ENCODE measurements around the gene G6PC1.
"Not testable (repeated sequence)": the region's sequence is repeated elsewhere in the genome, so short reads cannot be mapped to it uniquely, and the experiment has no call there.

G6PC1 gene

DNA sequence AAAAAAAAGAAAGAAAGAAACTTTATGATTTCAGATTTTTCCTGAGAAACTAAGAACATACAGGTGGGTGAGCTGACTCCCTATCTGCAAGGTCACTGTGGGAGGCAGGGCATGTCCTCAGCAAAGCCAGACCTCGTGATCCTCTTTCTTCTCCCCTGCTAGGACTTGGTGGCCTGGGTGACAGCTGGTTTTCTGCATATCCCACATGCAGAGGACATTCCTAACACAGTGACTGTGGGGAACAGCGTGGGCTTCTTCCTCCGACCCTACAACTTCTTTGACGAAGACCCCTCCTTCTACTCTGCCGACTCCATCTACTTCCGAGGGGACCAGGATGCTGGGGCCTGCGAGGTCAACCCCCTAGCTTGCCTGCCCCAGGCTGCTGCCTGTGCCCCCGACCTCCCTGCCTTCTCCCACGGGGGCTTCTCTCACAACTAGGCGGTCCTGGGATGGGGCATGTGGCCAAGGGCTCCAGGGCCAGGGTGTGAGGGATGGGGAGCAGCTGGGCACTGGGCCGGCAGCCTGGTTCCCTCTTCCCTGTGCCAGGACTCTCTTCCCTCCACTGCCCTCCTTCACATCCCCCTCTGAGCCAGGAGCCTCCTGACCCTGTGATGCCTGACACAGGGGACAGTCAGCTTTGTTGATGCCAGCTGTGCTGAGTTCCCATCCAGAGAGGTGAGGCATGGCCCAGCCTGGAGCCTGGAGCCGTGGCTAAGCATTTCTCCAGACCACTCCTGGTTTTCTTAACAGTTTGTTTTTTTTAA, 26.5 kb upstream of the G6PC1 start:
- not testable (repeated sequence) for DNase-seq (ENCODE audit: low read depth)

DNA sequence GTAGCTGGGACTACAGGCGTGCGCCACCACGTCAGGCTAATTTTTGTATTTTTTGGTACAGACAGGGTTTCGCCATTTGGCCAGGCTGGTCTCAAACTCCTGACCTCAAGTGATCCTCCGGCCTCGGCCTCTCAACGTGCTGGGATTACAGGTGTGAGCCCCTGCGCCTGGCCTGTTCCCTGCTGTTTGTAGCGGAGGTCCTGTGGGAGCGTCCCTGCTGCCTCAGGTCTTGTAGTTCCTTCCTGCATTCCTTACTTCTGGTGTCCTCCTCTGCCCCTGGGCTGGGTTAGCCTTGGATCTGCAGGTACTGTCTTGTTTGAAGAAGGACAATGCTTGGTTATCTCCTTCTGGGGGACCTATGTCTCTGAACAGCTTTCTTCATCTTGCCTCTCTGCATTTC, 23.6 kb upstream of the G6PC1 start:
- DNase-seq (ENCODE audit: low read depth), result no peak

- DNase-seq (ENCODE audit: low read depth), result no peak
Measured at GRCh38 chr17:42878123-42878880, 22.3 kb upstream of the G6PC1 start.

- DNase-seq (ENCODE audit: low read depth), result no peak
Measured at GRCh38 chr17:42878924-42879595, 21.5 kb upstream of the G6PC1 start.

GRCh38 chr17:42879596-42879985, 21.0 kb upstream of the G6PC1 start:
- no peak for DNase-seq (ENCODE audit: low read depth)

GRCh38 chr17:42880776-42881310, 19.8 kb upstream of the G6PC1 start:
- no peak for DNase-seq (ENCODE audit: low read depth)

GRCh38 chr17:42881706-42882105, 18.9 kb upstream of the G6PC1 start:
- not testable (repeated sequence) for DNase-seq (ENCODE audit: low read depth)

GRCh38 chr17:42882166-42882565, 18.4 kb upstream of the G6PC1 start:
- no peak for DNase-seq (ENCODE audit: low read depth)

DNA sequence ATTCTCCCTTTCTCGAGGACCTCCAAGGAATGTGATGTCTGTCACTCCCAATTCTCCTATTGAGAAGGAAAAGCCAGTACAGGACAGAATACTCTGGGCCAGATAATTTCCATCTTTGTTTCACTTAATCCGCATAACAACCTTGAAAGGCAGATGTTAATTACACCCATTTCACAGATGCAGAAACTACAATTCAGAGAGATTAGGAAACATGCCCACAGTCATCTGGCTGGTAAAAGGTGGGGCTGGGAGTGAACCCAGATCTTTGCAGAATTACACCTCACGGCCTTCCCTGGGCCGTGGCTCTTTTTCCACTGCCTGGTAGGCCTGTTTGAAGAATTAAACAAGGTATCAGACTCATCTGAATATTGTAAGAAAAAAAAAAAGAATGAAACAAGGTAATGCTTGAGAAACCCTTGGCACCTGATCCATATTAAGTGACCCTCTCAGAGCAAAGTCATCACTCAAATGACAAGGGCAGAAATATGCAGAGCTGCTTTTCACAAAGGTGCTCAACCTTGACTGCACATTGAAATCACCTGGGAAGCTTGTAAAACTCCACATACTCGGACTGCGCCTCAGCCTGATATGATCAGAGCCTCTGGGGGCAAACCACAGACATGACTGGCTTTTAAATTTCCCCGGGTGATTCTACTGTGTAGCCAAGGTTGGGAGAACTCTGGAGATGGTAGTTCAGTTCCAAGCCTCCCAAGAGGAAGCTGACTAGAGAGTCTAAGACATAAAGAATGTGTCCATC, 16.6 kb upstream of the G6PC1 start:
- no peak for DNase-seq (ENCODE audit: low read depth)

GRCh38 chr17:42885806-42886205, 14.8 kb upstream of the G6PC1 start:
- not testable (repeated sequence) for DNase-seq (ENCODE audit: low read depth)

- no peak for DNase-seq (ENCODE audit: low read depth)
Measured at GRCh38 chr17:42886283-42887176, 14.1 kb upstream of the G6PC1 start.

- DNase-seq (ENCODE audit: low read depth), result no peak
Measured at GRCh38 chr17:42889809-42890208, 10.8 kb upstream of the G6PC1 start.

DNA sequence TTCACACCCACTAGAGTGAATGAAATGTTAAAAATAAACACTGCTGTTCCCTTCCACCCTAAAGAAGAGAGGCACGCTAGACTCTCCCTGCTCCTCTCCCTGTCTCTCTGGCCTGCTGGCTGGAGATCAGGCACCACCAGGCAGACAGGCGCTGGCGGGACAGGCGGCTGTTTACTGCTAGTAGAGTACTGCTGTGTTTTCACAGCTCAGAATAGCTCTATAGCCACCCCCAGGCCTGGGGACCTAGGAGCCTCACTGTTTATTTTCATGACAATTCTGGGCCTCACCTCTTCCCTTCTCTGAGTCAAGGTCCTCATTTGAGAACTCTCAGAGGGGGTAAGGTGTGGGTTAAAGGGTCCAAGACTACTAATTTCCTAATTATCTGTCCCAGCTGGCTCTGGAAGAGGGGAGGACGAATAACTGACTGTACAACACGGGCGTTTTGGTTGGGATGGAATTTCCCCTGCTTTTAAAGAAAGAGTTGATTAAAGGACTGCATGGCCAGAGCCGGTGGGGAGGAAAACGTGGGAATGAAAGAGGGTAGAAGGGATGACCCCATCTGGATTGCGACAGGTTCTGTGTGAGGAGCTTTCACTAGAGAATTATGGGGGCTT, 9.0 kb upstream of the G6PC1 start:
- no peak for DNase-seq (ENCODE audit: low read depth)

DNA sequence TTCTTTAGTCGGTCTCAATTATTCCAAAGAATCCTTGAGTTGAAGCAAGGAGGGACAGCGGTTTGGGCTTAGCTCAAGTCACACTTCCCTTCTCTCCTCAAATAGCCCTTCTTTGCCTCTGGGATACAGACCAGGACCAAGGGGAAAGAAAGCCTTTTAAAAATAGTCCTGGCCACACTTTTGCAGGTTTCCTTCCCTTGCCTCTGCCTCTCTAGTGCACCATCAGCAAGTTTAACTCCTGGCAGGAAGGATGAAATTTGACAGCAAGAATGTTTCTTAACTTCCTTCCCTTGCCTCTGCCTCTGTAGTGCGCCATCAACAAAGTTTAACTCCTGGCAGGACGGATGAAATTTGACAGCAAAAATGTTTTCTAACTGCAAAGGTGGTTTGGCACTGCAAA, 7.2 kb upstream of the G6PC1 start:
- DNase-seq (ENCODE audit: low read depth), result no peak

DNA sequence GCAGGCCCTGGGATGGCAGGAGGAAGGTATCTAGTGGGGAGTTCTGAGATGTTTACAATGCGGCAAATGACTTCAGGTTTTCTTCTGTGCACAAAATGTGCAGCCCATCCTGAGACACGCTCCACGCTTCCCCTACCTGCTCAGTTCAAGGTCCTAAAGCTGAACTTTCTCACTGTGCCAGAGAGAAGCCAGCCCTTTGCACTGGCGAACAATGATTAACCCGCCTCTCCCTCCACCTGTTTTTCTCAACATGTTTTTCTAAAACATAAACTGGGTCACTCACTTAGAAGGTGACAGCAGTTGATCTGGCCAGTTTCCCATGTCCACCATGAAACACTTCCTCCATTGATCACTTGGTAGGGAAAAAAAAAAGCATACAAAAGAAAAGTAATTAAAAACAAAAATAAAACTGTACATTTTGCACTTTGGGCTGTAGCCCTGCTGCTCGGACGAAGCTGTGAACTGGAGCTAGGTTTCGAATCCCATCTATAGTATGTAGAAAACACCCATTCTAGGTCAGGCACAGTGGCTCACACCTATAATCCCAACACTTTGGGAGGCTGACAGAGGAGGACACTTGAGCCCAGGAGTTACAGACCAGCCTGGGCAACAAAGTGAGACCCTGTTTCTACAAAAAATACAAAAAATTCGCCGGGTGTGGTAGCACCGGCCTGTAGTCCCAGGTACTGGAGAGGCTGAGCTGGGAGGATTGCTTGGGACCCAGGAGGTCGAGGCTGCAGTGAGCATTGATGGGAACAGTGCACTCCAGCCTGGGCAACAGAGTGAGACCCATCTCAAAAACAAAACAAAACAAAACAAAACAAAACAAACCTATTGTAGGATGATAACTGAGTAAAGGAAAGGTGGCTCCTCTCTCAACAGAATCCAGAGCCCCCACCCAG, 6.1 kb upstream of the G6PC1 start:
- DNase-seq (ENCODE audit: low read depth), result no peak

DNA sequence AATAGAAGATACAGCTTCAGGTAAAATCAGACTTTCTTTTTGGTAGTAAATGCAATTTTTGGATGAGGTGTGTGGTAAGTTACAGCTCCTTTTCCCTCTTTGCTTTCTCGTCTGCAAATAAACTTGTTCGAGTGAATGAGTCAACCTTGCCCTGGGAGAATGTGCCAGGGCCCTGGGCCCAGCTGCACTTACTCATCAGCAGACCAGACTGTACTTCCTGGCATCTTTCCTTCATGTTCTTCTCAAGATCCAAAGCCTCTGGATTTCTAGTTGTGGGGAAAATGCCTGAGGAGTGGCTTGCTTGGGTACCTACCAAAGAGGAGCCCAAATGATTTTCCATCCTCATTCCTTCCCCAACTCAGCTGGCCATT, 5.4 kb upstream of the G6PC1 start:
- no peak for DNase-seq (ENCODE audit: low read depth)

GRCh38 chr17:42898147-42898811, 2.3 kb upstream of the G6PC1 start:
- no peak for DNase-seq (ENCODE audit: low read depth)

DNA sequence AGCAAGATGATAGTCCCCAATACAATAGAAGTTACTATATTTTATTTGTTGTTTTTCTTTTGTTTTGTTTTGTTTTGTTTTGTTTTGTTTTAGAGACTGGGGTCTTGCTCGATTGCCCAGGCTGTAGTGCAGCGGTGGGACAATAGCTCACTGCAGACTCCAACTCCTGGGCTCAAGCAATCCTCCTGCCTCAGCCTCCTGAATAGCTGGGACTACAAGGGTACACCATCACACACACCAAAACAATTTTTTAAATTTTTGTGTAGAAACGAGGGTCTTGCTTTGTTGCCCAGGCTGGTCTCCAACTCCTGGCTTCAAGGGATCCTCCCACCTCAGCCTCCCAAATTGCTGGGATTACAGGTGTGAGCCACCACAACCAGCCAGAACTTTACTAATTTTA, 618 bp upstream of the G6PC1 start:
- DNase-seq (ENCODE audit: low read depth), result not testable (repeated sequence)
